ENCODE measurements around the gene FLNB. TPM values are rescaled to one million over a fixed set of nuclear protein-coding genes. Genes with fewer than 3 reads are reported as not detected.

FLNB gene
- total and polyA plus RNA-seq, 2 of the 13 experiments (the other 11 are each of a cell fraction or from before 2014, with no cell fraction given), result 106 to 130 TPM

- TF ChIP-seq ZBTB43 (CRISPR knock-in tag; conservative IDR thresholded peaks at IDR 0.05) (0 out of 2 replicates have a peak, but pooled peaks have one; percentile 36), MAFK (conservative IDR thresholded peaks at IDR 0.05 in 1 of 2, IDR thresholded peaks at IDR 0.05 in 1 of 2; ENCODE audit: low read length in 2 of 2) (no peak), KIAA2018 (CRISPR knock-in tag; IDR thresholded peaks at IDR 0.05; ENCODE audit: borderline replicate concordance) (no peak), TAF15 (IDR thresholded peaks at IDR 0.05; ENCODE audit: low read depth, low read length, poor library complexity, severe bottlenecking) (no peak), ZNF207 (IDR thresholded peaks at IDR 0.05; ENCODE audit: borderline replicate concordance) (no peak), ZGPAT (CRISPR knock-in tag; IDR thresholded peaks at IDR 0.05) (peak; percentile 62), ZNF709 (CRISPR knock-in tag; IDR thresholded peaks at IDR 0.05) (no peak), YY1 (IDR thresholded peaks at IDR 0.05; ENCODE audit: insufficient read depth, insufficient replicate concordance, low read depth, low read length) (no peak), ZNF639 (CRISPR knock-in tag; conservative IDR thresholded peaks at IDR 0.05) (no peak), ZBTB4 (CRISPR knock-in tag; IDR thresholded peaks at IDR 0.05; ENCODE audit: borderline replicate concordance) (no peak), ZNF678 (CRISPR knock-in tag; IDR thresholded peaks at IDR 0.05) (no peak), ATF7 (IDR thresholded peaks at IDR 0.05) (no peak), ATF7 (CRISPR knock-in tag; IDR thresholded peaks at IDR 0.05) (no peak)
Measured at GRCh38 chr3:58188921-58189451, 180.8 kb downstream of the FLNB start (continued).
